CD4-positive, CD25-positive, alpha-beta regulatory T cell (primary cell): ENCODE results near the gene SHTN1. TPM values are rescaled to one million over a fixed set of nuclear protein-coding genes. Genes with fewer than 3 reads are reported as not detected.

ENCODE experiments used
- ATAC-seq, 2 donors: fragments of 150-1000 bp; cut with Tn5 transposase; one replicate each; pipeline ENCODE4 v1.10.0; 2021; ENCODE audit warnings: low read depth in 2 of 2, moderate number of reproducible peaks in 2 of 2, moderate library complexity in 1 of 2
- DNase-seq, 3 donors: peaks; one replicate each; pipeline versions ENCODE4 v3.0.0 to v3.0.0-alpha.2; 2012 to 2022; ENCODE audit warnings: mixed read lengths in 1 of 3
- H3K27ac ChIP-seq: one replicate; pipeline ENCODE4 v1.7.0; 2013; ENCODE audit warnings: mild to moderate bottlenecking, low read length; ENCODE audit not compliant: insufficient read depth, poor library complexity, severe bottlenecking
- H3K27me3 ChIP-seq: one replicate; pipeline ENCODE4 v1.7.0; 2013; ENCODE audit warnings: low read length; ENCODE audit not compliant: control insufficient read depth, insufficient read depth
- H3K36me3 ChIP-seq: one replicate; pipeline ENCODE4 v1.7.0; 2013; ENCODE audit warnings: mild to moderate bottlenecking, low read length, moderate library complexity; ENCODE audit not compliant: control insufficient read depth, insufficient read depth
- H3K4me1 ChIP-seq: 2 replicates; pipeline ENCODE4 v1.7.0; 2013; ENCODE audit warnings: mild to moderate bottlenecking, low read length; ENCODE audit not compliant: insufficient read depth, control insufficient read depth, poor library complexity, severe bottlenecking
- H3K4me3 ChIP-seq: one replicate; pipeline ENCODE4 v1.7.0; 2013; ENCODE audit warnings: low read depth, mild to moderate bottlenecking, low read length, moderate library complexity
- H3K9me3 ChIP-seq, 2 experiments: 1 replicate in 1 of 2; 2 replicates in 1 of 2; pipeline ENCODE4 v1.7.0; 2013; ENCODE audit warnings: low read length in 2 of 2, mild to moderate bottlenecking in 1 of 2, moderate library complexity in 1 of 2; ENCODE audit not compliant: control insufficient read depth in 2 of 2
- H3K27ac Mint-ChIP-seq, 3 donors: one replicate each; pipeline ENCODE4 v1.8.0; 2020 to 2022; ENCODE audit warnings: mild to moderate bottlenecking in 3 of 3, mixed read lengths in 3 of 3, moderate library complexity in 2 of 3
- H3K27me3 Mint-ChIP-seq: one replicate; pipeline ENCODE4 v1.8.0; 2022; ENCODE audit warnings: mild to moderate bottlenecking, mixed read lengths
- H3K36me3 Mint-ChIP-seq: one replicate; pipeline ENCODE4 v1.8.0; 2020; ENCODE audit warnings: mixed read lengths
- H3K4me1 Mint-ChIP-seq, 4 donors: one replicate each; pipeline ENCODE4 v1.8.0; 2020 to 2022; ENCODE audit warnings: mixed read lengths in 4 of 4, mild to moderate bottlenecking in 1 of 4
- H3K4me3 Mint-ChIP-seq, 4 donors: one replicate each; pipeline ENCODE4 v1.8.0; 2020 to 2022; ENCODE audit warnings: mild to moderate bottlenecking in 4 of 4, mixed read lengths in 4 of 4, moderate library complexity in 3 of 4
- H3K9me3 Mint-ChIP-seq, 7 donors: one replicate each; pipeline ENCODE4 v1.8.0; 2020 to 2022; ENCODE audit warnings: mixed read lengths in 7 of 7, mild to moderate bottlenecking in 3 of 7, moderate library complexity in 2 of 7
- polyA plus RNA-seq, 4 donors: library from polyadenylated mRNA; unstranded; fragments of 300-500 nt; fragmentation: Illumina TruSeq; gene quantifications; one replicate each; pipeline ENCODE4 v1.2.3, GENCODE V29; 2021
- total RNA-seq: library from RNA; stranded (reverse); gene quantifications from one replicate; pipeline ENCODE4 v1.2.3, GENCODE V29; 2022

Gene SHTN1
- total and polyA plus RNA-seq, 5 donors from 2014 or later: 0.25 to 2.4 (median 0.65) TPM

- Histone ChIP-seq H3K36me3 (no peaks in the 10 kb centered on the region), H3K27me3 (peaks cover 5% of the 10 kb centered on the region), H3K27ac (no peak overlapping the region), H3K9me3 (no peaks in the 10 kb centered on the region), H3K4me3 (no peak overlapping the region), H3K4me1 (peaks cover 9% of the 10 kb centered on the region)
- DNase-seq (no peak), ATAC-seq (no peak)
- Mint-ChIP-seq H3K4me3 (peak overlapping the region in 1 of 4 donors; percentile 70), H3K27ac (no peak overlapping the region), H3K9me3 (peaks cover 0 to 9% (median 2%) of the 10 kb centered on the region in 7 donors), H3K4me1 (peaks cover 3 to 20% (median 7%) of the 10 kb centered on the region in 4 donors), H3K27me3 (peaks cover 5% of the 10 kb centered on the region), H3K36me3 (no peaks in the 10 kb centered on the region)
Measured at GRCh38 chr10:116852246-116852645, 152.7 kb downstream of the SHTN1 start.

- ATAC-seq (peak in 1 of 2 donors; percentile 9), DNase-seq (no peak)
- Mint-ChIP-seq H3K4me1 (peaks cover 5 to 26% (median 9%) of the 10 kb centered on the region in 4 donors), H3K4me3 (peak overlapping the region; percentile 62 to 86 (median 78)), H3K36me3 (no peaks in the 10 kb centered on the region), H3K27ac (peak overlapping the region; percentile 72 to 92 (median 82)), H3K9me3 (peaks cover 0 to 9% (median 0%) of the 10 kb centered on the region in 7 donors), H3K27me3 (peaks cover 5% of the 10 kb centered on the region)
- Histone ChIP-seq H3K4me3 (peak overlapping the region; percentile 24), H3K36me3 (no peaks in the 10 kb centered on the region), H3K4me1 (peaks cover 9% of the 10 kb centered on the region), H3K9me3 (no peaks in the 10 kb centered on the region), H3K27me3 (peaks cover 5% of the 10 kb centered on the region), H3K27ac (peak overlapping the region; percentile 62)
Measured at GRCh38 chr10:116850058-116850611, 154.9 kb downstream of the SHTN1 start.

DNA sequence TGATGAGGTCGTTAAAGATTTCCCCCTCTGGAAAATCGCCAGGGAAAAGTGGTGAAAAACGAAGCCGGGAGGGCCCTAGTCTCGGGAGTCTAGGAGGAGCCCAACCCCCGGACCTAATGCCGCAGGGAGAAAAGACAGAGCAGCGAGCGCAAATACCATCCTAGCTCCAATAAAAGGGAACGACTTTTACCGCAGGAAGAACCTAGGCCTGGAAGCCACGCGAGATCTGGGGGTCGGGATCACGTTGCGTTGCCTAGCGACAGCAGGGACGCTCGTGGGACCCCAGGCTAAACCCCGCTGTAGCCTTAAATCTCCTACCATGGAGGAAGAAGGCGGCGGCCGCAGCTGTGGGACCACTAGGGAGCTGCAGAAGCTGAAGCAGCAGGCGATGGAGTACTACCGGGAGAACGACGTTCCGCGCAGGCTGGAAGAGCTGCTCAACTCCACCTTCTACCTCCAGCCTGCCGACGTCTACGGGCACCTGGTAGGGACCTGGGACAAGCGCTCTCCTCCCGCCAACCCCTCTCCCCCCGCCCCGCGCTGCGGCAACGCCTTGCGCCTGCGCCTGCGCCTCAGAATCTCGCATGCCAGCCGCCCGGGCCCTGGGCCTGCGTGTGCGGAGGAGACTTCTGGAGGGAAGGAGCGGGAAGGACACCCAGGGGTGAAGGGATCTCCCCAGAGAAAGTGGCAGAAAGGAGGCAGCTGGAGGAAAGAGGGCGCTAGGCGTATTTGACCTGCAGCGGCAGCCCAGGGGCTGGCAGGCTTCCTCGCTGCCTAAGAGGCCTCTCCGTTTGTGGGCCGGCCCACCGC lies 155.5 kb downstream of the SHTN1 start, which contains the start of gene ENO4:
Gene ENO4 (plus strand): TSS at position 252 of the 810 bp plus-strand sequence. CDS start 68 bp downstream, at position 320.
- ATAC-seq (peak; percentile 35 to 49), DNase-seq (peak; percentile 27 to 47 (median 30))
- peaks cover 9% of the 10 kb centered on the region for H3K4me1 ChIP-seq
- Mint-ChIP-seq H3K27ac (peak within 1 kb of the TSS; percentile 72 to 92 (median 82)), H3K27me3 (peaks cover 5% of the 10 kb centered on the region), H3K4me3 (peak within 1 kb of the TSS; percentile 62 to 91 (median 82)), H3K4me1 (peaks cover 5 to 26% (median 9%) of the 10 kb centered on the region in 4 donors), H3K36me3 (no peaks in the 10 kb centered on the region), H3K9me3 (peaks cover 0 to 9% (median 0%) of the 10 kb centered on the region in 7 donors)
- H3K36me3 ChIP-seq: no peaks in the 10 kb centered on the region
- peaks cover 5% of the 10 kb centered on the region for H3K27me3 ChIP-seq
- H3K27ac ChIP-seq: peak within 1 kb of the TSS; percentile 62
- H3K9me3 ChIP-seq: no peaks in the 10 kb centered on the region
- peak within 1 kb of the TSS; percentile 78 for H3K4me3 ChIP-seq

GRCh38 chr10:116848944-116849247 lies 156.1 kb downstream of the SHTN1 start:
- Histone ChIP-seq H3K36me3 (no peaks in the 10 kb centered on the region), H3K27me3 (peaks cover 5% of the 10 kb centered on the region), H3K4me3 (peak overlapping the region; percentile 78), H3K27ac (peak overlapping the region; percentile 62), H3K9me3 (no peaks in the 10 kb centered on the region), H3K4me1 (peaks cover 9% of the 10 kb centered on the region)
- DNase-seq: no peak
- H3K27ac Mint-ChIP-seq: peak overlapping the region in 2 of 3 donors; percentile 59 to 77
- no peaks in the 10 kb centered on the region for H3K36me3 Mint-ChIP-seq
- peak overlapping the region; percentile 62 to 91 (median 82) for H3K4me3 Mint-ChIP-seq
- peaks cover 5 to 26% (median 9%) of the 10 kb centered on the region in 4 donors for H3K4me1 Mint-ChIP-seq
- peaks cover 5% of the 10 kb centered on the region for H3K27me3 Mint-ChIP-seq
- no peak for ATAC-seq
- peaks cover 0 to 9% (median 0%) of the 10 kb centered on the region in 7 donors for H3K9me3 Mint-ChIP-seq

DNA sequence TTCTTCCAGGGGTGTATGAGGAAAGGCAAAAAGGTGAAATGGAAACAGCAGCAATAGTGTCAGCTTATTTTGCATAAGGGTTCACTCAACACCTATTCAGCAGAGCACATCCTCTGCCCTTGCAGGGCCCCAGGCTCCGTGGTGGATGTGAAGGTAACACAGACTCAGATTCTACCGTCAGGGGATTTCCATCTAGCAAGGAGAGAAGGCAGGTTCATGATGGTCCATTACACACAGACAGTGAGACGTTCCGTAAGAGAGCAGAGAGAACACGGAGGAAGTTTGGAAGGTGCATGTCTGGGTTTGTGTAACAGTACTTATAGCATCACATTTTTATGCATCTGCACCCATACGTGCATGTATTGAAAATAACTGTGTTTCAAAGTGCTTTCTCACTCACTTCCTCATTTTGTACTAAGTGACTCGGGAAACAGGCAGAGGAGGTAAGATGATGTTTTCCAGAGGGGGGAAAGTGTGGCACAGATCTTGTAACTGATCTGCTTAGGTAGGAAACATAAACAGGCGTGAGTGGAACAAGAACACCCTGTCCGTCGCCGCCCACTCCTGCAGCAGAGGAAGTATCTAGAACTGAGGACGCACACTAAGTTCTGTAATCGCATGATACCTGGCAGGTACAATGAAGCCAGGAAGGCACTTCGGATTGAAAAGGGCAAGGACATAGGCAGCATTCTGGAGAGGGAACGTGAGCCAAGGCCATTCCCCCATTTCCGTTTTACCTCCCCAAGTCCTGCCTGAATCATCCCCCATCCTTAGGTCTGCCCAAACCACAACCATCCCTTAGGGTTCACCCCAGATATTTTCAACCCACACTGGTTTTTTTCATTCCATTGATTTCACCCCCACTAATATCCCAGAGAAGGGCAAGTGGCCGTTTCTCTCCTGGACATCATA lies 156.7 kb downstream of the SHTN1 start:
- peaks cover 5% of the 10 kb centered on the region for H3K27me3 ChIP-seq
- ATAC-seq: peak; percentile 65 to 72
- Mint-ChIP-seq H3K4me1 (peaks cover 5 to 26% (median 9%) of the 10 kb centered on the region in 4 donors), H3K9me3 (peaks cover 0 to 9% (median 0%) of the 10 kb centered on the region in 7 donors), H3K4me3 (peak overlapping the region; percentile 62 to 91 (median 82)), H3K36me3 (no peaks in the 10 kb centered on the region), H3K27me3 (peaks cover 5% of the 10 kb centered on the region), H3K27ac (peak overlapping the region in 2 of 3 donors; percentile 59 to 77)
- no peaks in the 10 kb centered on the region for H3K36me3 ChIP-seq
- H3K9me3 ChIP-seq: no peaks in the 10 kb centered on the region
- peak overlapping the region; percentile 62 for H3K27ac ChIP-seq
- peaks cover 9% of the 10 kb centered on the region for H3K4me1 ChIP-seq
- peak; percentile 7 to 29 (median 26) for DNase-seq
- H3K4me3 ChIP-seq: peak overlapping the region; percentile 78

DNA sequence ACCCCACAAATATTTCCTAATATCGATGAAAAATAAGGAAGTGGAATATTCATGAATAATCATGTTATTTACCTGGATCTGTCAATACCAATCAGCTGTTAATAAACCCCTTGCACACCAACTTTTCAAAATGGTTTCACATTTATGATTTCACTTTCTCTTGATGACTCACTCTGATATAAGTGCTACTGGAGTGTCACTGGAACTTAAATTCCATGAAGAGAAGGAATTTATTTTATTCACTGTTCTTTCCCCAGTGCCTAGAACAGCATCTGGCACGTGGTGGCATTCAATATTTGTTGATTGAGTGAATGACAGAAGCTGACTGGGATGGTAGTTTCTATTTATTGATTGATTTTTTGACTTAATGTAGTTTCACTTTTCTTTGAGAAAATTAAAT lies 159.2 kb downstream of the SHTN1 start:
- H3K9me3 Mint-ChIP-seq: peaks cover 0 to 6% (median 0%) of the 10 kb centered on the region in 7 donors
- no peak overlapping the region for H3K27ac ChIP-seq
- no peaks in the 10 kb centered on the region for H3K36me3 Mint-ChIP-seq
- DNase-seq (no peak), ATAC-seq (no peak)
- no peaks in the 10 kb centered on the region for H3K9me3 ChIP-seq
- H3K27ac Mint-ChIP-seq: peak overlapping the region in 1 of 3 donors; percentile 13
- H3K4me3 Mint-ChIP-seq: no peak overlapping the region
- no peaks in the 10 kb centered on the region for H3K36me3 ChIP-seq
- H3K27me3 Mint-ChIP-seq: peaks cover 2% of the 10 kb centered on the region
- peaks cover 6 to 26% (median 12%) of the 10 kb centered on the region in 4 donors for H3K4me1 Mint-ChIP-seq
- peaks cover 5% of the 10 kb centered on the region for H3K27me3 ChIP-seq
- peaks cover 9% of the 10 kb centered on the region for H3K4me1 ChIP-seq
- no peak overlapping the region for H3K4me3 ChIP-seq

GRCh38 chr10:116840389-116841075 lies 164.5 kb downstream of the SHTN1 start:
- no peaks in the 10 kb centered on the region for H3K9me3 Mint-ChIP-seq

More at GRCh38 chr10:116840389-116841075, 164.5 kb downstream of the SHTN1 start:
- Histone ChIP-seq H3K36me3 (no peaks in the 10 kb centered on the region), H3K27me3 (no peaks in the 10 kb centered on the region), H3K4me3 (no peak overlapping the region), H3K27ac (no peak overlapping the region), H3K4me1 (no peaks in the 10 kb centered on the region), H3K9me3 (no peaks in the 10 kb centered on the region)
- H3K4me1 Mint-ChIP-seq: peaks cover 2 to 7% (median 5%) of the 10 kb centered on the region in 4 donors
- H3K36me3 Mint-ChIP-seq: no peaks in the 10 kb centered on the region
- no peak overlapping the region for H3K27ac Mint-ChIP-seq
- DNase-seq: no peak
- no peak overlapping the region for H3K4me3 Mint-ChIP-seq
- ATAC-seq: no peak
- no peaks in the 10 kb centered on the region for H3K27me3 Mint-ChIP-seq
